ENCODE data around the gene ZBTB17.
"Not testable (repeated sequence)": the region's sequence is repeated elsewhere in the genome, so short reads cannot be mapped to it uniquely, and the experiment has no call there.

ZBTB17 gene

GRCh38 chr1:15896841-15897610, 78.9 kb downstream of the ZBTB17 start:
- not testable (repeated sequence) for DNase-seq (ENCODE audit: low read depth)

- DNase-seq (ENCODE audit: low read depth): no peak
These were observed 80.7 kb downstream of the ZBTB17 start for GRCh38 chr1:15895233-15895632.

GRCh38 chr1:15892857-15893599, 82.9 kb downstream of the ZBTB17 start:
- DNase-seq (ENCODE audit: low read depth): peak; percentile 76

All from iris pigment epithelial cell (primary cell).